K562 (cell line): ENCODE measurements around the gene RER1. TPM values are rescaled to one million over a fixed set of nuclear protein-coding genes. Genes with fewer than 3 reads are reported as not detected.

Source experiments
- DPF2 ChIP-seq: fragments of 450-650 bp; IDR thresholded peaks from 2 replicates; pipeline ENCODE4 v1.6.1; 2016
- ELF2 ChIP-seq: fragments of 250-450 bp; sonication (Bioruptor Pico); IDR thresholded peaks from 2 replicates; pipeline ENCODE4 v1.5.0; 2021; ENCODE audit warnings: mild to moderate bottlenecking
- FOXK2 ChIP-seq, 2 experiments: fragments of 450-650 bp; IDR thresholded peaks in 1 of 2; conservative IDR thresholded peaks in 1 of 2; 2 replicates each; pipeline ENCODE4 v1.6.1; 2016; ENCODE audit warnings: low read depth in 2 of 2, mild to moderate bottlenecking in 1 of 2
- KLF10 ChIP-seq: fragments of 250-450 bp; sonication (Bioruptor Pico); IDR thresholded peaks from 2 replicates; pipeline ENCODE4 v1.6.1; 2021; ENCODE audit warnings: matching md5 sums
- MEF2A ChIP-seq: IDR thresholded peaks from 2 replicates; pipeline ENCODE4 v1.6.1; 2011; ENCODE audit warnings: low read depth, mild to moderate bottlenecking, low read length, moderate library complexity; ENCODE audit not compliant: control insufficient read depth
- NR4A1 ChIP-seq, 2 experiments: fragments of 250-450 bp in 1 of 2; fragments of 450-650 bp in 1 of 2; sonication (Bioruptor Pico) in 1 of 2; IDR thresholded peaks; 2 replicates each; pipeline versions ENCODE4 v1.4.0 to v1.6.1; 2016 to 2020; ENCODE audit warnings: mild to moderate bottlenecking in 2 of 2, missing compliant biosample characterization in 1 of 2, missing genetic modification characterization in 1 of 2, moderate library complexity in 1 of 2
- POLR2AphosphoS2 ChIP-seq: IDR thresholded peaks from 2 replicates; pipeline ENCODE4 v1.6.1; 2012; ENCODE audit warnings: low read length, improper control_type of control experiment
- RAD51 ChIP-seq: fragments of 450-650 bp; IDR thresholded peaks from 2 replicates; pipeline ENCODE4 v1.7.1; 2016; ENCODE audit warnings: low read depth, mild to moderate bottlenecking, borderline replicate concordance
- SIRT6 ChIP-seq: IDR thresholded peaks from one replicate; pipeline ENCODE4 v1.6.1; 2012; ENCODE audit warnings: low read depth, mild to moderate bottlenecking, control low read depth, inconsistent platforms, low read length, moderate library complexity
- SP1 ChIP-seq: sonication (generic); formaldehyde crosslinking; IDR thresholded peaks from 2 replicates; pipeline ENCODE4 v1.8.1; 2022; ENCODE audit warnings: mild to moderate bottlenecking, missing genetic modification reagents
- ZNF140 ChIP-seq: fragments of 250-450 bp; sonication (Bioruptor Pico); IDR thresholded peaks from 2 replicates; pipeline ENCODE4 v1.8.0; 2021; ENCODE audit warnings: moderate library complexity, mild to moderate bottlenecking, inconsistent platforms
- ZNF408 ChIP-seq: fragments of 250-450 bp; sonication (Bioruptor Pico); IDR thresholded peaks from 2 replicates; pipeline ENCODE4 v1.4.0; 2020; ENCODE audit warnings: low read depth, mild to moderate bottlenecking, moderate library complexity
- ZNF445 ChIP-seq: fragments of 250-450 bp; sonication (Bioruptor Pico); IDR thresholded peaks from 2 replicates; pipeline ENCODE4 v1.4.0; 2020; ENCODE audit warnings: low read depth, mild to moderate bottlenecking, moderate library complexity
- ZNF696 ChIP-seq: fragments of 250-450 bp; sonication (Bioruptor Pico); conservative IDR thresholded peaks from 2 replicates; pipeline ENCODE4 v1.4.0; 2020; ENCODE audit warnings: mild to moderate bottlenecking, moderate library complexity
- ZNF707 ChIP-seq: fragments of 250-450 bp; sonication (Bioruptor Pico); conservative IDR thresholded peaks from 2 replicates; pipeline ENCODE4 v1.8.0; 2022; ENCODE audit warnings: inconsistent platforms, mild to moderate bottlenecking, moderate library complexity
- ZNF780A ChIP-seq: fragments of 250-450 bp; sonication (Bioruptor Pico); IDR thresholded peaks from 2 replicates; pipeline ENCODE4 v1.5.0; 2021; ENCODE audit warnings: mild to moderate bottlenecking
- polyA plus RNA-seq, 8 experiments: library from polyadenylated mRNA; depleted of rRNA in 4 of 8; stranded (reverse) in 5 of 8; unstranded in 3 of 8; fragments of >200 nt; fragmentation: Nextera tagmentation in 2 of 8; fragmentation: Illumina TruSeq in 1 of 8; extraction: Ambion mirVana in 2 of 8; extraction: Trizol in 1 of 8; gene quantifications; 2 replicates each; pipeline versions ENCODE4 v1.2.1 to v1.2.3, GENCODE V29; 2011 to 2014; ENCODE audit warnings: inconsistent platforms in 1 of 8, missing spikeins in 1 of 8
- total RNA-seq, 7 experiments: library from RNA; depleted of rRNA in 6 of 7; stranded (reverse); fragments of >200 nt in 6 of 7; fragmentation: Illumina TruSeq in 2 of 7; extraction: Trizol in 2 of 7; gene quantifications; 2 replicates each; pipeline versions ENCODE4 v1.2.1 to v1.2.3, GENCODE V29; 2011 to 2021; ENCODE audit warnings: low replicate concordance in 1 of 7
- TF ChIP-seq, protein P1 (sequence below): sonication (generic); formaldehyde crosslinking; IDR thresholded peaks from 2 replicates; pipeline ENCODE4 v1.8.0; 2022; ENCODE audit warnings: mild to moderate bottlenecking, missing genetic modification reagents
- TF ChIP-seq, protein P2 (sequence below): sonication (generic); formaldehyde crosslinking; IDR thresholded peaks from 2 replicates; pipeline ENCODE4 v1.9.0; 2022; ENCODE audit warnings: mild to moderate bottlenecking, missing genetic modification reagents
- TF ChIP-seq, protein P3 (sequence below): fragments of 250-450 bp; sonication (Bioruptor Pico); IDR thresholded peaks from 2 replicates; pipeline ENCODE4 v1.8.0; 2021; ENCODE audit warnings: moderate library complexity, mild to moderate bottlenecking, inconsistent platforms

The RER1 gene
- total and polyA plus RNA-seq, 9 of the 15 experiments (the other 6 are each of a cell fraction or from before 2014, with no cell fraction given) = 19.6 to 354 (median 183) TPM

DNA sequence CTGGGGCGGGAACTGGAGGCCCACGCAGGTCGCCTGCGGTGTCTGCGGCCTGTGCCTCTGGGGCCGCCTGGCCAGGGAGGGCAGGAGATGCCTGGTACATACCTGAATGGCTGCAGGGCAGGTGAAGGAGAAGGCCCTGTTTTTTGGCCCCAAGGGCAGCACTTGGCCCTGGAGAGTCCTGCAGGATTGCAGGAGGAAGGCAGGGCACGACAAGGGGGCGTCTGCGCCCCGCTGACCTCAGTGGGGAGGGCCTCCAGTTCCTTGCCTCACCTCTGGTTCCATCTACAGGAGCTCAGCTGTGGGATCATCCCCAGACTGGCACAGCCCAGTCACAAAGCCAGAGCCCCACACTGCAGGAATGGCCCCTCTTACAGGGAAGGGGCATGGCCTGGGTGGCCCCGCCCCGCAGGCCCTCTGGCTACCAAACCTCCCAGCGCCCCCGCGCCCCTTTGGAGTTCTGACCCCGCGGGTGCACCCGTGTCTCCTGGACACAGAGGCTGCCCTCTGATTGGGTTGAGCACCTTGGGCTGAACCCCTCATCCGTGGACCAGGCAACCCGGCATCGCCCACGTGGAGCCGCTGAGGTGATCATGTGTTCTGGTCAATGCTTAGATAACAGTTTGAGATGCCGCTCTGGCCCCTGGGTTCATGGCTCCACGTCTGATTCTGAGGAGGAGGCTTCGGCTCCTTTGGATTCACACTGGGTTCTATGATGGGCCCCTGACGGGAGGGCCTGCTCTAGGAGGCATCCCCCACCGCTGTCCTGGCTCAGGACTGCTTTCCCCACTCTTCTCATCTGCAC, 22.1 kb downstream of the RER1 start (continued):
- TF ChIP-seq, protein P1, sequence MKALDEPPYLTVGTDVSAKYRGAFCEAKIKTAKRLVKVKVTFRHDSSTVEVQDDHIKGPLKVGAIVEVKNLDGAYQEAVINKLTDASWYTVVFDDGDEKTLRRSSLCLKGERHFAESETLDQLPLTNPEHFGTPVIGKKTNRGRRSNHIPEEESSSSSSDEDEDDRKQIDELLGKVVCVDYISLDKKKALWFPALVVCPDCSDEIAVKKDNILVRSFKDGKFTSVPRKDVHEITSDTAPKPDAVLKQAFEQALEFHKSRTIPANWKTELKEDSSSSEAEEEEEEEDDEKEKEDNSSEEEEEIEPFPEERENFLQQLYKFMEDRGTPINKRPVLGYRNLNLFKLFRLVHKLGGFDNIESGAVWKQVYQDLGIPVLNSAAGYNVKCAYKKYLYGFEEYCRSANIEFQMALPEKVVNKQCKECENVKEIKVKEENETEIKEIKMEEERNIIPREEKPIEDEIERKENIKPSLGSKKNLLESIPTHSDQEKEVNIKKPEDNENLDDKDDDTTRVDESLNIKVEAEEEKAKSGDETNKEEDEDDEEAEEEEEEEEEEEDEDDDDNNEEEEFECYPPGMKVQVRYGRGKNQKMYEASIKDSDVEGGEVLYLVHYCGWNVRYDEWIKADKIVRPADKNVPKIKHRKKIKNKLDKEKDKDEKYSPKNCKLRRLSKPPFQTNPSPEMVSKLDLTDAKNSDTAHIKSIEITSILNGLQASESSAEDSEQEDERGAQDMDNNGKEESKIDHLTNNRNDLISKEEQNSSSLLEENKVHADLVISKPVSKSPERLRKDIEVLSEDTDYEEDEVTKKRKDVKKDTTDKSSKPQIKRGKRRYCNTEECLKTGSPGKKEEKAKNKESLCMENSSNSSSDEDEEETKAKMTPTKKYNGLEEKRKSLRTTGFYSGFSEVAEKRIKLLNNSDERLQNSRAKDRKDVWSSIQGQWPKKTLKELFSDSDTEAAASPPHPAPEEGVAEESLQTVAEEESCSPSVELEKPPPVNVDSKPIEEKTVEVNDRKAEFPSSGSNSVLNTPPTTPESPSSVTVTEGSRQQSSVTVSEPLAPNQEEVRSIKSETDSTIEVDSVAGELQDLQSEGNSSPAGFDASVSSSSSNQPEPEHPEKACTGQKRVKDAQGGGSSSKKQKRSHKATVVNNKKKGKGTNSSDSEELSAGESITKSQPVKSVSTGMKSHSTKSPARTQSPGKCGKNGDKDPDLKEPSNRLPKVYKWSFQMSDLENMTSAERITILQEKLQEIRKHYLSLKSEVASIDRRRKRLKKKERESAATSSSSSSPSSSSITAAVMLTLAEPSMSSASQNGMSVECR (CRISPR knock-in tag) = no peak; the same call in none of the 2 replicates
- no peak; the same call in 1 of the 2 replicates for TF ChIP-seq POLR2AphosphoS2
- TF ChIP-seq RAD51 = peak; percentile 66; the same call in 1 of the 2 replicates
- TF ChIP-seq KLF10 = no peak
- TF ChIP-seq SIRT6 = no peak
- no peak for TF ChIP-seq ZNF140 (CRISPR knock-in tag)
- no peak for TF ChIP-seq ZNF408 (CRISPR knock-in tag)
- no peak for TF ChIP-seq FOXK2 (conservative IDR thresholded peaks at IDR 0.05 in 1 of 2, IDR thresholded peaks at IDR 0.05 in 1 of 2; ENCODE audit: low read depth in 2 of 2)
- TF ChIP-seq ZNF707 (CRISPR knock-in tag) = no peak
- no peak for TF ChIP-seq SP1 (CRISPR knock-in tag)
- 0 out of 2 replicates have a peak, but pooled peaks have one; percentile 29 for TF ChIP-seq DPF2
- no peak for TF ChIP-seq ZNF780A (CRISPR knock-in tag)
- no peak for TF ChIP-seq NR4A1 (CRISPR knock-in tag; IDR thresholded peaks at IDR 0.05)
- no peak for TF ChIP-seq NR4A1 (tag; IDR thresholded peaks at IDR 0.05)
- TF ChIP-seq ZNF696 = no peak
- TF ChIP-seq MEF2A = no peak
- TF ChIP-seq, protein P2, sequence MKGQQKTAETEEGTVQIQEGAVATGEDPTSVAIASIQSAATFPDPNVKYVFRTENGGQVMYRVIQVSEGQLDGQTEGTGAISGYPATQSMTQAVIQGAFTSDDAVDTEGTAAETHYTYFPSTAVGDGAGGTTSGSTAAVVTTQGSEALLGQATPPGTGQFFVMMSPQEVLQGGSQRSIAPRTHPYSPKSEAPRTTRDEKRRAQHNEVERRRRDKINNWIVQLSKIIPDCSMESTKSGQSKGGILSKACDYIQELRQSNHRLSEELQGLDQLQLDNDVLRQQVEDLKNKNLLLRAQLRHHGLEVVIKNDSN (CRISPR knock-in tag) = peak; percentile 78
- no peak for TF ChIP-seq ZNF445
- TF ChIP-seq ELF2 (CRISPR knock-in tag) = no peak
- TF ChIP-seq, protein P3, sequence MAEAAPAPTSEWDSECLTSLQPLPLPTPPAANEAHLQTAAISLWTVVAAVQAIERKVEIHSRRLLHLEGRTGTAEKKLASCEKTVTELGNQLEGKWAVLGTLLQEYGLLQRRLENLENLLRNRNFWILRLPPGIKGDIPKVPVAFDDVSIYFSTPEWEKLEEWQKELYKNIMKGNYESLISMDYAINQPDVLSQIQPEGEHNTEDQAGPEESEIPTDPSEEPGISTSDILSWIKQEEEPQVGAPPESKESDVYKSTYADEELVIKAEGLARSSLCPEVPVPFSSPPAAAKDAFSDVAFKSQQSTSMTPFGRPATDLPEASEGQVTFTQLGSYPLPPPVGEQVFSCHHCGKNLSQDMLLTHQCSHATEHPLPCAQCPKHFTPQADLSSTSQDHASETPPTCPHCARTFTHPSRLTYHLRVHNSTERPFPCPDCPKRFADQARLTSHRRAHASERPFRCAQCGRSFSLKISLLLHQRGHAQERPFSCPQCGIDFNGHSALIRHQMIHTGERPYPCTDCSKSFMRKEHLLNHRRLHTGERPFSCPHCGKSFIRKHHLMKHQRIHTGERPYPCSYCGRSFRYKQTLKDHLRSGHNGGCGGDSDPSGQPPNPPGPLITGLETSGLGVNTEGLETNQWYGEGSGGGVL (CRISPR knock-in tag) = no peak
